K562 treated with DMSO at 1 percent for 48 hours (cell line): Measurements from ENCODE around the gene CYREN. TPM values are rescaled to one million over a fixed set of nuclear protein-coding genes. Genes with fewer than 3 reads are reported as not detected.

Experiments used
- total RNA-seq: library from RNA; unstranded; fragments of 300-600 nt; gene quantifications from 2 replicates; pipeline ENCODE4 v1.2.3, GENCODE V29; 2022; ENCODE audit warnings: low replicate concordance; ENCODE audit errors: extremely low read depth

The CYREN gene, protein sequence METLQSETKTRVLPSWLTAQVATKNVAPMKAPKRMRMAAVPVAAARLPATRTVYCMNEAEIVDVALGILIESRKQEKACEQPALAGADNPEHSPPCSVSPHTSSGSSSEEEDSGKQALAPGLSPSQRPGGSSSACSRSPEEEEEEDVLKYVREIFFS
- total RNA-seq: not detected in 2 replicates

DNA sequence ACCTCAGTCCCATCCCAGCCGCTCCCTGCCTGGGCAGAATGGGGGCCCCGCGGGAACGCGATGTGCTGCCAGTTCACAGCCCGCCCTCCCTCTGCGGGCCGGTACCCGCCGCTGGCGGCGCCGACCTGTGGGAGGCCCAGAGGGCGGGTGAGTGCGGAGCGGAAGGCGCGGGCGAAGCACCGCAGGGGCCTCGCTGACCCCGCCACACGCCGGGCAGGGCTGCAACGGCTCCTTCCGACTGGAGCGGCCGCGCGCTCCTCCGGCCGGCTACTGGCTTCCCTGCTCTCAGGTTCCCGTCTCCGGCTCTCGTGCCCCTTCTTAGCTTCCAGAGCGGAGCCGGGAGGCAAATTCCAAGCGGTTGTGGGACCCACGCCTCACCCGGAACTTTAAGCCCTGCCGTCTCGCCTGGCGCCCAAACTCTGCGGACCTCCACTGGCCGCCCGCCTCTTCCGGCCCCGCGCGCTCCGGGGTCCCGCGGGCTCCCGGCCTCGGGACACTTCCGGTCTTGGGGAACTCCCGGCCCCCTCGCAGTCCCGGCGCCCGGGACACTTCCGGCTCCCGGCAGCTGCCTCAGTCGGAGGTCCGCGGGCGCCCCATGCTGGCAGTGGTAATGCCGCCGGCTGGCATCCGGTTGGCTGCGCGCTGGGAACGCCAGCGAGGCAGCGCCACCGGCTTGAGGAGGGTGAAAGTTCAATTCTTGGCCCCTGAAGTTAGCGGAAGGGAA is at the start of gene CYREN:
Gene CYREN (minus strand): TSS at position 434 of the 724 bp plus-strand sequence. CDS start 1,785 bp downstream, outside the sequence.

DNA sequence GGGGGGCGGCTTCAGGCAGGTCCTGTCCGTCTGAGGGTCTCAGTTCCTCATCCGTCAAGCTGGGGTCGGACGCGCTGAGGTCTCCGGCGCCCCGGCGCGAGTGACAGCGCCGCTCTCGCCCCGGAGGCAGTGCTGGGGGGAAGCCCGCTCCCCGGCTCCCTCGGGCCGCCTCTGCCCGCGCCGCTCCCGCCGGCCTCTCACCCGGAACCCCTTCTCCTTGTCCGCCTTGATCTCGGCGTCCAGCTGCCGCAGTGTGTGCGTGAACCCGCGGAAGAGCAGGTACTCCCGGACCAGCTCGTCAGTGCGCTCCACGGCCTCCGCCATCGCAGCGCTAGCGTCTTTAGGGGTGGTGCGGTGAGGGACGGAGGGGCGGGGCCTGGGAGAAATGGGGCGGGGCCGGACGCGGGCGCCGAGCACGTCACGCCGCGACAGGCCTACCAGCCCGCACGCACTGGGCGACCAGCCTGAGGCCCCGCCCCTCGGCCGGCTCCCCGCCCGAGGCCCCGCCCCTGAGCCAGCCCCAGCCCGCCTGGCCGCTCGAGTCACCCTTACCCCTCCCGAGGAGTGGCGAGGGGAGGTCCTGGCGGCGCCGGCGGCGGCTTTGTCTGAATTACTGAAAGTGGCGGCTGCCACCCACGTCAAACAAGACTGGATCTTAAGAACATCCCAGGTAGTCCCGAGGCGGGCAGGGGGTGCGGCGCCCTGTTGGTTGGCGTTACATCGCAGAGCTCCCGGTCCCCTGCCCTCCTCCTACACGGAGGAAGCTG is 40.9 kb upstream of the CYREN start, which contains the start of gene WDR91:
Gene WDR91 (minus strand): TSS at position 348 of the 767 bp plus-strand sequence. CDS start 24 bp downstream, at position 324.

DNA sequence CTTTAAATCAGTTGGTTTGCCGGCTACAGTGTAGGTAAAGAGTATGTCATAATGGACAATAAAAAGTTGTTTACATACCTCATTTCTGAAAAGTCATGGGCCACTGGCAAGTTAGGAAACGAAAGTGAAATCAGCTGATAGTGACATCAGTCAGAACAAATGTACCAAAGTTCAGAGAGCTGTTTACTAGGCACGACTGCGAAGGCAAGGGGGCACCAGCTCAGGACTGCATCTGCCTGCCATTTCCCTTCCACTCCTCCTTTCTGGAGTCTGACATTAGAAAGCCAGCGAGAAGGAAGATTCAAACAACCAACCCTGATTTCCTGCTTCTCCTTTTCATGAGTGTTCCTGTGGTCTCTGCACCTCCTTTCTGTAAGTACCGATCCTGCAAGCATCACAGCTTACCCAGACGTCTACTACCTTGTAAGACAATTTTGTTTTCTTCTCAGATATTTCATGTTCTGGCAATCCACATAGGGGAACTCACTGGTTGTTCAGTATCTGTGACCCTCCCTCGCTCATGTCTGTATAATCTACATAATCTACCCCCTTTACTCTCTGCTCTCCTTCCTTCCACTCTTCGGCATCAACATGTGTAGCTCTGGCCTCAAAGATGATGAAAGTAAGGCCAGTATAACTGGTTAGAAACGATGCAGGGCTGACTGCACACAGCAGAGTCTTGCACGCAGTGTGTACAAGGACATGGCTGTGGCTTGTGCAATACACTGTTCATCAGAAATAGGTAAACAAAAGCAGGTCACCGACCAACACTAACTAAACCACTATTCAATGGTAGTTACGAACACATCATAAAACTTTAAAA is 22.4 kb downstream of the CYREN start, which contains the start of gene TMEM140:
Gene TMEM140 (plus strand): TSS at position 174 of the 823 bp plus-strand sequence. CDS start 16,370 bp downstream, outside the sequence.

Other genes with a start within 250 kb of the CYREN start
- not detected in 2 replicates for gene AGBL3, start 184.2 kb downstream of the CYREN start, total RNA-seq
- gene TMEM140, start 22.6 kb downstream of the CYREN start, total RNA-seq: not detected in 2 replicates
- not detected in 2 replicates for gene WDR91, start 40.8 kb upstream of the CYREN start, total RNA-seq
- not detected in 2 replicates for gene STRA8, start 63.1 kb upstream of the CYREN start, total RNA-seq